Stimulated activated CD8-positive, alpha-beta memory T cell treated with anti-CD3 and anti-CD28 coated beads, Interleukin-12 subunit alpha, Interleukin-12 subunit beta, amount 100 ng/mL, for 1 hour (primary cell): ENCODE results near the gene SLAMF9.
"Not testable (repeated sequence)": the region's sequence is repeated elsewhere in the genome, so short reads cannot be mapped to it uniquely, and the experiment has no call there.

Source experiments
- DNase-seq: peaks from one replicate; pipeline ENCODE4 v3.0.0-alpha.2; 2020; ENCODE audit warnings: low read depth

Gene SLAMF9

DNA sequence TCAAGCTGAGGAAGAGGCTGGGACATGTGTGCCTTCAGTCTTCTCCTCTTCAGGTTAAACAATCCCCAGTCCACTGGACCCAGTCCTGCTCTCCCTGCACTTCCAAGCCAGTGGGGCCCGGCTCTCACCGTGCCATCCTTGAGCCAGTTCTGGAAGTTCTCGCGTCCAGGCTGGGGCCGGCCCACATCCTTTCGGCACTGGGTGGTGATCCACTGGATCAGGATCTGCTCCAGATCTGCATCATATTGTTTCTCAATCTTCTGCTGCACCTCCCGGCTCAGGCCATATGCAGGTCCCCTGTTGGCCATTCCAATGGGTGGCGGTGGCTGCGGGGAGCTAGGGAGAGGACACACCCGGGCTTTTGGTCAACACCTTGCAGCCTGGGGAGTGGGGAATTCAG lies 33.8 kb downstream of the SLAMF9 start:
- no peak for DNase-seq

DNA sequence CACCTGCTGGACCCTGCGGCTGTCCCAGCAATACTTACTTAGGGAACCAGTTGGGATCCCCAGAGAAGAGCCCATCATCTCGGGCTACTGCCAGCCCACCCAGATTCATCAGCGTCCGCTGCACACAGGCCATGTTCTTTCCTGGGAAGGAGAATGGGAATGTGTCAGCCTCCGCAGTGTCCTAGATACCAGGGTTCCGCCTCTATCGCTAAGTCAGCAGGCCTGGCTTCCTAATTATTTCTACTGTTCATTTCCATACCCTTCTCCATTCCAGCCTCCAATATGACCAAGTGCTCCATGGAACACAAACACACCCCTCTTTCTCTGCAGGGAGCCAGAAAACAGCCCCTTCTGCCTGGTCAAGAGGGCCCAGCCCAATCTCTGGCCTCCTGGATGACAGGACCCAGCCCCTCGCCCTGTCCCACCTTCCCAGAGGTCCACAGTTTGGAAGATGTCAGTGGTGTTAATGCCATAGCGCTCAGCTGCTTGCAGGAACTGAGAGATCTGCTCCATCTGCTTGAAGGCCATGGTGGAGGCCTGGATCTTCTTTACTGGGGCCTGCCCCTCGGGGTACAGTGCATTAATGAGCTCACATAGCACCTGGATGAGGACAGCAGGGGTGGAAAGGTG lies 34.7 kb downstream of the SLAMF9 start:
- no peak for DNase-seq

DNA sequence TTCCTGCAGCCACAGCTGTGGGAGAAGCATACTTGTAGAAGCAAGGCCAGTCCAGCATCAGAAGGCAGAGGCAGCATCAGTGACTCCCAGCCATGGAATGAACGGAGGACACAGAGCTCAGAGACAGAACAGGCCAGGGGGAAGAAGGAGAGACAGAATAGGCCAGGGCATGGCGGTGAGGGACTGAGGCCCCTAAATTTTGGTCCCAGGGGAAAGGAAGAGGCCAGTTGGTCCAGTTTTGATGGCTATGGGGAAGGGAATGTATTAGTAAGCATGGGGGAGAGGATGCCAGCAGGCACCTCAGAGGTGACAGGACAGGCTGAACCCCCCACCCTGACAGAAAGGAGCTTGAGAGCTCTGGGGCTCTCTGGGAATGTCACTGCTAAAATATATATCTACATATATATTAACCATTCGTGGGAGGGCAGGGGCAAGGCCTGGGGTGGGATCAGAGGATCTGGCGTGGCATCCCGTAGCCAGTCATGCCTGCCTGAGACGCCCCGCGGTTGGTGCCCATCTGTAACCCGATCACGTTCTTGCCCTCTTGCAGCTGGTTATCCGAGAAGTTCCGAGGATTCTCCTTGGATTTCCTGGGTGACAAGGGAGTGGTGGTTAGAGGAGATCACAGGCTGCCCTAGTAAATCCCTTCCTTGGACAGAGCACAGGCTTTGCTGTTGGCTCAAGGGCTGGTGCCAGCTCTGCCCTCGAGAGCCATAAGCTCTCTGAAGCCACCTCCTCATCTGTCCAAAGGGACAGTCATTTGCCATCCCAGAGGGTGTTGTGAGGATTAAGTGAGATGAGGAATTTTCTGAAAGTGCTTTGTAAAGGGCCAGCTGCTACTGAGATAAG lies 35.5 kb downstream of the SLAMF9 start:
- no peak for DNase-seq

DNA sequence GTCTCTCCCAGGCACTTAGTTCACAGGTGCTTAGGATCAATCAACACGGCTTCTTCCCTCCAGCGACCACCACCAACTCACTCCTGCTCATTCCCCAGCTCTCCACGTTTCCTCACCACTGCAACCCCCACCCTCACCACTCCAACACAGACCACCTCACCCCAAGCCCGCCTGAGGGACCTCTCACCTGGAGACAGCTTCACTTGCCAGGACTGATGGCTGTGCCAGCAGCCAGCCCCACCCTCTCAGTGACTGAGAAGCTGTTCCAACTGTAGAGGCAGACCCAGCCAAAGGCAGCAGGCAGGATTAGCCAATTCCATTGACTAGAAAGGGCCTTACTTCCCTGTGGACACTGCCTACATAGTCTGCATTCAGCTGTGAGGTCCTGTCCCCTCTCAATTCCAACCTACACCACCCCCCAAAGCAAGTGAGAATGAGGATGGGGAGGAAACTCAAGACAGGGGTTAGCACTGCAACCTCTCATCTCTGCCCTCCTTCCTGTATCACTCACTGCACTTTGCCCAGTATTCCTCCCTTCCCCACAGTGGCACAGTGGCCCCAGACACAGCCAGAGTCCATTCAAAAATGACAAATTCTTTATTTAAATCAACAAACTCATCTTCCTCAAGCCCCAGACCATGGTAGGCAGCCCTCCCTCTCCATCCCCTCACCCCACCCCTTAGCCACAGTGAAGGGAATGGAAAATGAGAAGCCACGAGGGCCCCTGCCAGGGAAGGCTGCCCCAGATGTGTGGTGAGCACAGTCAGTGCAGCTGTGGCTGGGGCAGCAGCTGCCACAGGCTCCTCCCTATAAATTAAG lies 36.3 kb downstream of the SLAMF9 start:
- DNase-seq, result no peak

DNA sequence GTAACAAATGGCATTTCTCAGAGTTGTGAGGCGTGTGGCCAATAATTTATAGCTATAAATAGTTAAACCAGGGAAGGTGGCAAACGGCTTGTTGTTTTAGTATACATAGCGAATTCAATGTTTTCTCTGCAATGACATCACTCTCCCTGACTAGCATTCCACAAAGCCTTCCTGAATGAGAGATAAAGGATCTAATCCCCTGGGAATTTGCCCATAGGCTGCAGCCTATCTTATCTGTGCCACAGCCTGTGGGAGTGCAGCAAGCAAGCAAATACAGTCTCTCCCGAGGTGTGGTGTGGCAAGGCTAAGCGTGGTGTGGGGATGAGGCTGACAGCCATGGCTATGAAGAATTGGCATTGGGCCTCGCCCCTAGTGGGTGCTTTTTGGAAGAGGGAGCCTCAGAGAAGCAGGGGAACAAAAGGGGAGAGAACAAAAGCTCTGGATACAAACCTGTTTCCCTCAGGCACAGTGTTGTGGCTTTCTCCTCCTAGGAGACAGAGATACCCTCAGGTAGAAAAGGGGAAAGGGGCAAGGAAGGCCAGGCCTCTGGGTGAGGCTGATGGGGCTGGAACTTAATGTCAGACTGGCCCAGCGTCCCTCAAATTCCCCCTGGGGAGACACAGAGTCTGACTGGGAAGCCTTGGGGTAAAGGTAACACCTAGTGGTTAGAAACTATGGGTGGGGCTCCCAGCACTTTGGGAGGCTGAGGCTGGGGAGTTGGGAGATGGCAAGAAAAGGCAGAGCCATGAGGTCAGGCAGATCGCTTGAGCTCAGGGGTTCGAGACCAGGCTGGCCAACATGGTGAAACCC lies 37.6 kb downstream of the SLAMF9 start:
- no peak for DNase-seq

DNA sequence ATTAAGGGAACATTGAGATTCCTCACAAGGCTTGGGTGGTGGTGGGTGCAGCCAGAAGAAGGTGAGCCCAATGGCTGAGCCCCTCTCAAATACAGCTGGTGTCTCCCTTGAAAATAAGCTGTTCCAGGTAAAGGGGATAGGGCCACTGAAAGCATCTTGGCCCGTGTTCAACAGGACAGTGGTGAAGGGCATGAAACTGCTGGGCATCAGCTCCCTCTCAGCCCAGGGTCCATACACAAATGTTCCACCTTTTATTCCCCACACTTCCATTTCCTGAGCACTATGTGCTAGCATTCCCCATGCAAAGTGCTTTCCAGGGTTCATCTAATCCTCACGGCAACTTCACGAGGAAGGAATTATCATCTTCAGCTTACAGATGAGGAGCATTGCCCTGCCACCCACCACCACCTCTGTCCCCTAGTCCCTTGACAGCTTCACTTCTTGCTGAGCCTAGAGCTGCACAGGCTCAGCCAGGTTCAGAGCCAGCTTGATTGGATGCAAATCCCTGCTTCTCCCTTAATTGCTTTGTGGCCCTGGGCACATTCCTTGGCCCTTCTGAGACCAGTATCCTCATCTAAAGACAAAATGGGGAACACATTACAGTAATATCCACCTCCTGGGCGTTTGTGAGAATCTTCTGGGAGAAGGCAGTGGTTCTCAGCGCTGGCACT lies 38.3 kb downstream of the SLAMF9 start:
- DNase-seq, result no peak

DNA sequence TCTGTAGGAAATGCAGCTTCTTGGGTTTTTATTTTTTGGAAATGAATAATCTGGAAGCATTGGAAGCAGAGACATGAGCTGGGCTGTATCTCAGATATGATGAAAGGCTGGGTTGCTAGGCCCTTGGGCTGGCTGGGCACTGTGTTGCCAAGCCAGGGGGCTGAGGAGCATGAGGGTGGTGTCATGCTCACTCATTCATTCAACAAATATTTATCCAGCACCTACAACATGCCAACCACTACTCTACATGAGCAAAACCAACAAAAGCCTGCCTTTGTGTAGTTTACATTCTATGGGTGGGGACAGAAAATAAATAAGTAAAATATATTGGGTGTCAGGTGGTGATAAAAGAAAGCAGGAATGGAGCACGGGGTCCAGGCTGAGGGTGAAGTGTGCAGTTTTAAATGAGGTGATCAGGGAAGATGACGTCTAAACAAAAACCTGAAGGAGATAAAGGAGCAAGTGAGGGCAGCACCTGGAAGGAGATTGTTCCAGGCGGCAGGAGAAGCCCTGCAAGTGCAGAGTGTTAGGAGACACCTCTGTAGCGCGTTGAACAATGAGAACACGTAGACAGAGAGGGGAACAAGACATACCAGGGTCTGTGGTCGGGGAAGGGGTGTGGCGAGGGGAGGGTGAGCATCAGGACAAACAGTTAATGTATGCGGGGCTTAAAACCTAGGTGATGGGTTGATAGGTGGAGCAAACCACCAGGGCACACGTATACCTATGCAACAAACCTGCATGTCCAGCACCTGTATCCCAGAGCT lies 39.6 kb downstream of the SLAMF9 start:
- no peak for DNase-seq

DNA sequence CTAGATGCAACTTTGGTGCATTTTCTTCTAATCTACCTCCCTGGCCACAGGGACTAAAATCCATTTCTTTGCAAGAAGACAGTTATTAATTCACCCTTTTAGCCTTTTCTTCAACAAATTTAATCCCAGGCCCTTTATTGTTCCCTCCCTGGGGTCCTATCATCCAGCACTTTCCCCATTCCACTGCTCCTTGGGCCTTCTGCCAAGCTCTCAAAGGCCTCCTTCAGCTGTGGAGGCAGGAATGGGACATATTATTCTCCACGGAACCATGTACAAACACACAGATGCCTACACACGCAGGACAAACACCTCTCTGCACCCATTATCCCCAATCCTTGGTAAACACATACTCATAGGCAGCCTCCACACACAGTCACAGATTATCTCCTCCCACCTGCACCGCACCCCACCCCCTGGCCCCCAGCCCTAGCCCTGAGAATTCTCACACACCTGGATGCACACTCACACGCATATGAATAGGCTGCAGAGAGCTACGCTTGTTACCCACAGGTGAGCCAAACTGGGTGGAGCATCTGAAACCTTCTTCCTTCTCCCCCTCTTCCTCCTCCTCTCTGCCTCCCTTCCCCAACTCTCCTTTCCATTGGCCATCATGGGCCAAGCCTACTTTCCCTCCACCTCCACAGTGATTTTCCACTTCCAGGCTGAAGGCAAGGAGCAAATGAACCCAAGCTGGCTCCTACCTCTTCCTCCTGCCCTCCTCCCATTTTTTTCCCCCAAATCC lies 40.4 kb downstream of the SLAMF9 start:
- DNase-seq, result no peak

DNA sequence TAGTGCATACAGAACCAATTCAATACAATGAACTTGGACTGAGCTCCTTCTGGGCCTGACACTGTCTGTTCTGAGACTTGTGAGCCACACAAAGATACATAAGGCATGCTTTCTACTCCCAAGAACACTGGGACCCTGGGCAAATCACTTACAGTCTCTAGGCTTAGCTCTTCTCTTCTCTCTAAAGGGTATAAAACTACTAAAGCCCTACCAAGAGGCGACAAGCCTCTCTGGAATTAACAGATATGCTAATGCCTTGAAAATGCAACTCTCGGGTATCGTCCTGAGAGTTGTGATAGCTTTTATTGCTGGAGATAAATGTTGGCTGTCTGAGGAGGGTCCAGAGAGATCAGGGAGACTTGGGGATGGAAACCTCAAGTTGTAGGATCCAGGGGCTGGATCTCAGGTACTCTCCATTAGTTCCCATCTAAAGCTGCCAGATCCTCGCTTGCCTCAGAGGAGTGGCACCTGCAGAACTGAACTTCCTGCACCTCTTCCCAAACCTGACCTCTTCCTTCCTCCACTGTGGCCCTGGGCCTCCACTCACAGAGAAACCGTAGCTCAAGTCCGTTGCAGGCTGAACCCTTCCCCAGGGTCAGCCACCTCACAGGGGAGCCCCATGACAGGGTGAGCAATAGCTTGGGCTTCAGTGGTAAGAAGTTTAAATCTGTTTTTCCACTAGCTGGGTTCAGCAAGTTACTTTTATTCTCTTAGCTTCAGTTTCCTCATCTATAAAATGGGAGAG lies 42.5 kb downstream of the SLAMF9 start:
- no peak for DNase-seq

DNA sequence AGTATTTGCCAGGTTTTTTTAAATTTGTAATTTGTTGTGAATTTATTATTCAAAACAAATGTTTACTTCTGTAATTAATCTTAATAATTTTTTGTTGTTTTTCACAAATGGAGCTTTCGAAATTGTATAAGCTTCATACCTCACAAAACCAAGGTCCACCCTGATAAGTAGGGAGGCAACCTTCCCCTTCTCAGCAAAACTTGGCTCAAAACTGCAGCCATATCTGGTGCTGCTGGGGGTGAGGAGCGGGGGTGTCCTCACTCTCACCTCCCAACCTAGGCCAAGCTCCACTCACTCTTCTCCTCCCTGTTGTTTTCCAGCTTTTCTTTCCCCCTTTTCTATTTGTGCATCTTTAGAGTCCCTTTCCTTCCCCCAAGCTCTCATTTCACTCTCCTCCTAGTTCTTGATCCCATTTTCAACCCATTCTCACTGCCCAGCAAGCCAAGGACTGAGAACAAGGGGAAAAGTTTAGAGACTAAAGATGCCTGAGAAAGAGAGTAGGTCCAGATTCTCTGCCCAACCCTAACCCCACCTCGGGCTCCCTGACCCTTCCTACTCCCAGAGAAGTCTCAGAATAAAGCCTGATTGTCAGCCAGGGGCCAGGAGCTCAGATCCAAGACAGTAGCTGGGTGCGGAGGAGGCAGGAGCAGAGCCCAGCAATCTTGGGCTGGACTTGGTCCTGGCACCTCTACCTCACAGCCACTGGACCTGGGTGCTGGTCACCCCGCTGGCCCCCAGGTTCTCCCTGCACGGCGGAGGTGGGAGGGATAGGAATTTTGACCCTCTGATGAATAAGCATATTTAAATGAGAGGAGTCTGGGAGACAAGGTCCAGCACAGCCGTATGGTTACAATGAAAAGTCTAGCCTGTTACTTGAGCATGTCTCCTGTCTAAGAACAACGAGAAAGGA lies 45.8 kb downstream of the SLAMF9 start:
- no peak for DNase-seq

DNA sequence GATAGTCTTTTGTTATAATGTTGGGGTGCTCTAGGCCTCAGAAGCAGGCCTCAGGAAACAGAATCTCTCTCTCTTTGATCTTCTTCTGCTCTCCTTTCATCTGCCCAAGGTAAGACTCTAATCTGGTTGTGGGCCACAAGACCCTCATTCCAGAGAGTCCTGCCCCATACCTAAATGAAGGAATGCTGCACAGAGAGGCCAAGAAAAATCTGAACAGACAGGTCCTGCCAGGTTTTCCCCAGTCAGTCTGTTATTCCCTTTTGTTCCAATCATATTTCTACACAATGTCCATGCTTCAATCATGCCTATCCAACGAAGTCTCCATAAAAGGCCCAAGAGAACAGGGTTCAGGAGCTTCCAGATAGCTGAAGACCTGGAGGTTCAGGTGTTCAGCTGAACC lies 47.1 kb downstream of the SLAMF9 start:
- DNase-seq, result no peak

DNA sequence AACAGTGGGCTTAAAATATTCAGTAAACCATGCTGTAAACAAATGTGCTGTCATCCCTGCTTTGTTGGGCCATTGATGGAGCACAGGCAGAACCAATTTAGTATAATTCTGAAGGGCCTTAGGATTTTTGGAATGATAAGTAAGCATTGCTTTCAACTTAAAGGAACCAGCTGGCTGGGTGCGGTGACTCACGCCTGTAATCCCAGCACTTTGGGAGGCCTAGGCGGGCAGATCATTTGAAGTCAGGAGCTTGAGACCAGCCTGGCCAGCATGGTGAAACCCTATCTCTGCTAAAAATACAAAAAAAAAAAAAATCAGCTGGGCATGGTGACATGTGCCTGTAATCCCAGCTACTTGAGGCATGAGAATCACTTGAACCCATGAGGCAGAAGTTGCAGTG lies 50.0 kb downstream of the SLAMF9 start:
- DNase-seq, result not testable (repeated sequence)

DNA sequence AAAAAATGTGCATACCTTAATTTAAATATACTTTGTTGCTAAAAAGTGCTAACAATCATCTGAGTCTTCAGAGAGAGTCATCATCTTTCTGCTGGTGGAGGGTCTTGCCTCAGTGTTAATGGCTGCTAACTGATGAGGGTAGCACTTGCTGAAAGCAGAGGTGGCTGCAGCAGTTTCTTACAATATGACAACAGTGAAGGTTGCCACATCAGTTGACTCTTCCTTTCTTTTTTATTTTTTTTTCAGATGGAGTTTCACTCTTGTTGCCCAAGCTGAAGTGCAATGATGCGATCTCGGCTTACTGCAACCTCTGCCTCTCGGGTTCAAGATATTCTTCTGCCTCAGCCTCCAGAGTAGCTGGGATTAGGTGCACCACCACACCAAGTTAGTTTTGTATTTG lies 51.5 kb downstream of the SLAMF9 start:
- DNase-seq, result no peak
